Neural cell (in vitro differentiated cells): ENCODE measurements around the gene TGFBR3. TPM values are rescaled to one million over a fixed set of nuclear protein-coding genes. Genes with fewer than 3 reads are reported as not detected.
"Not testable (repeated sequence)": the region's sequence is repeated elsewhere in the genome, so short reads cannot be mapped to it uniquely, and the experiment has no call there.

ENCODE experiments used
- H2AFZ ChIP-seq: fragments of 200-600, 300-800 bp; sonication (generic), shearing (Covaris generic); 2 replicates; pipeline ENCODE4 v1.6.0; 2014; ENCODE audit warnings: low read depth, mild to moderate bottlenecking, antibody characterized with exemption, low read length, moderate library complexity
- H3F3A ChIP-seq: fragments of 200-600 bp; shearing (Covaris generic); 2 replicates; pipeline ENCODE4 v1.6.1; 2016; ENCODE audit warnings: mild to moderate bottlenecking, moderate library complexity, mixed read lengths, antibody characterized with exemption, low read length; ENCODE audit not compliant: insufficient read depth, poor library complexity, severe bottlenecking
- H3K27ac ChIP-seq: fragments of 200-600, 300-800 bp; sonication (generic), shearing (Covaris generic); 2 replicates; pipeline ENCODE4 v1.5.1; 2014; ENCODE audit warnings: mild to moderate bottlenecking, low read length, moderate library complexity
- H3K27me3 ChIP-seq: fragments of 300-800, 200-600 bp; sonication (generic), shearing (Covaris generic); 2 replicates; pipeline ENCODE4 v1.6.0; 2014; ENCODE audit warnings: mild to moderate bottlenecking, low read depth, low read length, moderate library complexity; ENCODE audit not compliant: insufficient read depth
- H3K36me3 ChIP-seq: fragments of 300-800, 200-600 bp; sonication (generic), shearing (Covaris generic); 2 replicates; pipeline ENCODE4 v1.5.1; 2014; ENCODE audit warnings: mild to moderate bottlenecking, antibody characterized with exemption, low read length, moderate library complexity; ENCODE audit not compliant: insufficient read depth
- H3K4me2 ChIP-seq: fragments of 300-800, 200-600 bp; sonication (generic), shearing (Covaris generic); 2 replicates; pipeline ENCODE4 v1.6.0; 2014; ENCODE audit warnings: mild to moderate bottlenecking, low read length
- H3K4me3 ChIP-seq: fragments of 300-800, 200-600 bp; sonication (generic), shearing (Covaris generic); 2 replicates; pipeline ENCODE4 v1.5.1; 2014; ENCODE audit warnings: mild to moderate bottlenecking, low read length, moderate library complexity
- H3K79me2 ChIP-seq: fragments of 200-600 bp; shearing (Covaris generic); replicated peaks from 2 replicates; pipeline ENCODE4 v1.6.0; 2014; ENCODE audit warnings: mild to moderate bottlenecking, low read length, moderate library complexity; ENCODE audit not compliant: insufficient read depth
- H3K9ac ChIP-seq: fragments of 300-800, 200-600 bp; sonication (generic), shearing (Covaris generic); 2 replicates; pipeline ENCODE4 v1.6.1; 2016; ENCODE audit warnings: mild to moderate bottlenecking, low read length, mixed read lengths
- H3K9me2 ChIP-seq: fragments of 200-600 bp; shearing (Covaris generic); 2 replicates; pipeline ENCODE4 v1.6.1; 2016; ENCODE audit warnings: mild to moderate bottlenecking, low read length, mixed read lengths; ENCODE audit not compliant: insufficient read depth
- H3K9me3 ChIP-seq: fragments of 200-600, 300-800 bp; sonication (generic), shearing (Covaris generic); 2 replicates; pipeline ENCODE4 v1.6.1; 2016; ENCODE audit warnings: mild to moderate bottlenecking, mixed run types, low read length, moderate library complexity, mixed read lengths
- H4K20me1 ChIP-seq: fragments of 200-600 bp; shearing (Covaris generic); 2 replicates; pipeline ENCODE4 v1.6.1; 2016; ENCODE audit warnings: mild to moderate bottlenecking, mixed run types; ENCODE audit not compliant: insufficient read depth
- CTCF ChIP-seq: fragments of 450-650 bp; IDR thresholded peaks from 2 replicates; pipeline ENCODE4 v1.5.1; 2014; ENCODE audit warnings: antibody characterized with exemption, mild to moderate bottlenecking, moderate library complexity; ENCODE audit not compliant: poor library complexity, severe bottlenecking
- EP300 ChIP-seq: fragments of 450-650 bp; conservative IDR thresholded peaks from 2 replicates; pipeline ENCODE4 v1.6.1; 2014; ENCODE audit warnings: antibody characterized with exemption, mild to moderate bottlenecking, moderate library complexity; ENCODE audit not compliant: poor library complexity, severe bottlenecking
- EZH2 ChIP-seq: fragments of 200-600, 300-800 bp; shearing (Covaris generic), sonication (generic); IDR thresholded peaks from 2 replicates; pipeline ENCODE4 v1.6.1; 2014; ENCODE audit warnings: antibody characterized with exemption, low read length, borderline replicate concordance, mild to moderate bottlenecking; ENCODE audit not compliant: insufficient read depth, poor library complexity, severe bottlenecking
- MXI1 ChIP-seq: fragments of 450-650 bp; conservative IDR thresholded peaks from 2 replicates; pipeline ENCODE4 v1.6.1; 2014; ENCODE audit warnings: antibody characterized with exemption, mild to moderate bottlenecking; ENCODE audit not compliant: poor library complexity, severe bottlenecking
- POLR2AphosphoS5 ChIP-seq: IDR thresholded peaks from 2 replicates; pipeline ENCODE4 v1.6.1; 2012
- RAD21 ChIP-seq: fragments of 450-650 bp; conservative IDR thresholded peaks from 2 replicates; pipeline ENCODE4 v1.6.1; 2014; ENCODE audit warnings: antibody characterized with exemption, mild to moderate bottlenecking, moderate library complexity
- REST ChIP-seq: IDR thresholded peaks from 2 replicates; pipeline ENCODE4 v1.6.1; 2012; ENCODE audit warnings: borderline replicate concordance
- SMC3 ChIP-seq: fragments of 450-650 bp; conservative IDR thresholded peaks from 2 replicates; pipeline ENCODE4 v1.6.1; 2014; ENCODE audit warnings: antibody characterized with exemption, mild to moderate bottlenecking, moderate library complexity; ENCODE audit not compliant: poor library complexity
- TAF1 ChIP-seq: IDR thresholded peaks from 2 replicates; pipeline ENCODE4 v1.6.1; 2012; ENCODE audit warnings: low read depth
- polyA plus RNA-seq: library from polyadenylated mRNA; depleted of rRNA; stranded (reverse); fragments of >200 nt; gene quantifications from 2 replicates; pipeline ENCODE4 v1.2.3, GENCODE V29; 2014

The TGFBR3 gene
- polyA plus RNA-seq, 1 donor from 2014 or later: 0.25 TPM

DNA sequence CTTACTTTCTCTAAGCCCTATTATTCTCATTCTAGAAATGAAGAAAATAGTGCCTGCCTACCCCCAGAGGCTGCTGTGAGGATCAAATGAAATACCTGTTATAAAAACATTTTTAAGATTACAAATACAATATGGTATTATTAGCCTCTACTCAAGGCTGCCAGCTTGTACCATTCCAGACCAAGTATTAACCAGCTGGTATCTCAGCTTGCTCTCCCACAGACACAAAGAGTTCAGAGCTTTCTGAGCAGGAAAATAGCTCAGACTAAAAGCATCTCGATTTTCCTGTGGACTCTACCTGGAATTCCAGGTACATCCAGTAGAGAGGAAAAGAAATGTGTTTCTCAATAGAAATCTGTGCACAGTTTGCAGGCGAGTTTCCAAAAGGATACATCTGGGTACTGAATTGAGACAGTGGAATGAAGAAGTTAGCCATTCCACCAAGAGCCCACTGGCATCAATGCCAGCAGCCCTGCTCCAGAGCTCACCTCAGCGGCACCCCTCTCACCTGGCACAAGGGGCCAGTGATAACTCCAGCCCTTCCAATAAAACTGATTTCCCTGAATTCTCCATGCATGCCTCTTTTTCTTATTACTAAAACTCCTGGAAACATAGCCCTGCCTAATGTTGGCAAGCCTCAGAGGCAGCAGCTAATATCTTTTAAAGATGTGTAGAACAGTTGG, 31.0 kb downstream of the TGFBR3 start:
- Histone ChIP-seq H3K9ac (no peak overlapping the region), H3K36me3 (no peaks in the 10 kb centered on the region), H3K4me3 (no peak overlapping the region), H3K9me2 (no peaks in the 10 kb centered on the region), H3K27ac (no peak overlapping the region), H3K4me2 (no peak overlapping the region), H3K79me2 (no peaks in the 10 kb centered on the region), H2AFZ (no peak overlapping the region), H3K27me3 (no peaks in the 10 kb centered on the region), H3K9me3 (no peaks in the 10 kb centered on the region), H4K20me1 (no peaks in the 10 kb centered on the region), H3F3A (no peaks in the 10 kb centered on the region)
- no peak for TF ChIP-seq POLR2AphosphoS5
- no peak for TF ChIP-seq RAD21
- no peak for TF ChIP-seq SMC3
- no peak for TF ChIP-seq TAF1
- TF ChIP-seq MXI1: no peak
- no peak for TF ChIP-seq EZH2
- no peak for TF ChIP-seq REST
- no peak for TF ChIP-seq EP300
- no peak for TF ChIP-seq CTCF

- Histone ChIP-seq H3K4me2 (no peak overlapping the region), H3K9me2 (no peaks in the 10 kb centered on the region), H3F3A (no peaks in the 10 kb centered on the region), H2AFZ (no peak overlapping the region), H3K79me2 (no peaks in the 10 kb centered on the region), H3K36me3 (no peaks in the 10 kb centered on the region), H3K27ac (no peak overlapping the region), H3K9me3 (no peaks in the 10 kb centered on the region), H3K4me3 (no peak overlapping the region), H4K20me1 (no peaks in the 10 kb centered on the region), H3K9ac (no peak overlapping the region), H3K27me3 (no peaks in the 10 kb centered on the region)
- TF ChIP-seq TAF1: no peak
- no peak for TF ChIP-seq RAD21
- no peak for TF ChIP-seq EP300
- no peak for TF ChIP-seq SMC3
- no peak for TF ChIP-seq EZH2
- TF ChIP-seq REST: no peak
- no peak for TF ChIP-seq MXI1
- no peak for TF ChIP-seq POLR2AphosphoS5
- TF ChIP-seq CTCF: no peak
Observed at GRCh38 chr1:91853397-91853796, 32.6 kb downstream of the TGFBR3 start.

DNA sequence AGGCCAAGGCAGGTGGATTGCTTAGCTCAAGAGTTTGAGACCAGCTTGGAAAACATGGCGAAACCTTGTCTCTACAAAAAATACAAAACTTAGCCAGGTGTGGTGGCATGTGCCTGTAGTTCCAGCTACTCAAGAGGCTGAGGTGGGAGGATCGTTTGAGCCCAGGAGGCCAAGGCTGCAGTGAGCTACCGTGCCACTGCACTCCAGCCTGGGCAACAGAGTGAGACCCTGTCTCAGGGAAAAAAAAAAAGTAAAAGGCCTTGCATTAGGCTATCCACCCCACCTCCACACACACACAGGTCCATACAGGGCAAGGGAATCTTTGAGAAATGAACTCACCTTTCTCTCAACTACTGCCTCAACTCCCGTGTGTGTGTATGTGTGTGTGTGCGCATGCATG, 33.9 kb downstream of the TGFBR3 start:
- not testable (repeated sequence) for H3K27ac ChIP-seq, H3K36me3 ChIP-seq

More for the DNA sequence above, 33.9 kb downstream of the TGFBR3 start:
- H3K4me3 ChIP-seq, H3K9me3 ChIP-seq, H3K9ac ChIP-seq, H3K27me3 ChIP-seq, H3F3A ChIP-seq, H2AFZ ChIP-seq, H4K20me1 ChIP-seq, H3K79me2 ChIP-seq, H3K9me2 ChIP-seq, H3K4me2 ChIP-seq: not testable (repeated sequence)
